ENCODE results near the gene TRIM41.

DNA sequence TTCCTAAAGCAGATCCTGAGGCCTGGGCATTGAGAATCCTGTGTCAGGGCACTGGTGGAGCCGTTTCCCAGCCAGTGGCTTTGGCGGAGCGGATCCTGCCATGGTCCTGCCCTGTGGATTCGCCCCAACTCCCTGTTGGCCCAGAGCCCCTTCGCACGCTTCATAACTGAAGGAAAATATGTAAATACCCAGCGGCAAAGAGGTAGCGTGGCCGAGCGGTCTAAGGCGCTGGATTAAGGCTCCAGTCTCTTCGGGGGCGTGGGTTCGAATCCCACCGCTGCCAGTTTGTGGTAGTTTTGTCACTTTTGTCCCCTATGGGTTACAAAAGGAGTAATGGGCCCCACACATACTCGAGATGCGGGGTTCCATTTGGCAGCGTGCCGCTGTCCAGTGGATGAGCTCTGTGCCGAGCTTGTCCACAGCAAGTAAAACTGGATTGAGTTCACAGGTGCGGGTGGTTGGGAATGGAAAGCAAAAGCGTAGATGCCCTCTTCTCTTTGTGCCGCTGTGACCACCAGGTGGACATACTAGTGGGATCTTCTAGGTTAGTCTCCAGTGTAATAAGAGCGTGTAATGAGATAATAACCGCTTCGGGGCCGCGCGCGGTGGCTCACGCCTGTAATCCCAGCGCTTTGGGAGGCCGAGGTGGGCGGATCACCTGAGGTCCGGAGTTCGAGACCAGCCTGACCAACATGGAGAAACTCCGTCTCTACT lies 35.4 kb upstream of the TRIM41 start:
- TF ChIP-seq POLR2A (IDR thresholded peaks at IDR 0.05; ENCODE audit: low read length) (no peak), GATA1 (IDR thresholded peaks at IDR 0.05; ENCODE audit: low read depth, low read length) (no peak)

Data from erythroblast (primary cell).